HCT116 (cell line): ENCODE measurements around the gene NCOA6.

Experiments used
- CTCF ChIP-seq, 3 experiments: fragments of 200-600 bp in 1 of 3; sonication (generic) in 1 of 3; IDR thresholded peaks in 2 of 3; conservative IDR thresholded peaks in 1 of 3; 2 replicates each; pipeline ENCODE4 v1.5.1; 2012 to 2017; ENCODE audit warnings: low read depth in 2 of 3, low read length in 2 of 3, antibody characterized with exemption in 1 of 3, borderline replicate concordance in 1 of 3, control low read depth in 1 of 3, mild to moderate bottlenecking in 1 of 3, mixed read lengths in 1 of 3, mixed run types in 1 of 3, moderate library complexity in 1 of 3; ENCODE audit not compliant: insufficient read depth in 1 of 3
- JUND ChIP-seq: IDR thresholded peaks from 2 replicates; pipeline ENCODE4 v1.6.1; 2012
- ZNF274 ChIP-seq: fragments of 200-500 bp; sonication (Bioruptor generic); IDR thresholded peaks from 2 replicates; pipeline ENCODE4 v1.6.1; 2014; ENCODE audit warnings: mild to moderate bottlenecking, low read depth, low read length, inconsistent platforms

DNA sequence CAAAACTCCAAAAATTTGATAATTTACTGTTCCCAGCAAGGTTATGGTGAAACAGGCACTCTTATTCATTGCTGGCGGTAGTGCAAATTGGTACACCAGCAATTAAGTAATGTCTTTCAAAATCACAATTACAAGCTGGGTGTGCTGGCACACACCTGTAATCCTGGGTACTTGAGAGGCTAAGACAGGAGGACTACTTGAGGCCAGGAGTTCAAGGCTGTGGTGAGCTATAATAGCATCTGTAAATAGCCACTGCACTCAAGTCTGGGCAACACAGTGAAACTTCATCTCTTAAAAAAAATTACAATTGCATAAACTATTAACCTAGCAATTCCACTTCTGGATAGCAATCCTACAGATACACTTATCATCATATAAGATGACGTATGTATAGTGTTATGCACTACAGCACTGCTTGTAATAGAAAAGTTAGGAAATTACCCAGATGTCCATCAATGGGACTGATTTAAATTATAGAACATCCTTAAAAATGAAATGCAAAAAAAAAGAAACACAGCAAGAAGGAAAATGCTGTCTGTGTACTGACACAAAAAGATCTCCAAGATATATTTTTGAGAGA, 31.4 kb downstream of the NCOA6 start:
- no peak for TF ChIP-seq CTCF (IDR thresholded peaks at IDR 0.05 in 2 of 3, conservative IDR thresholded peaks at IDR 0.05 in 1 of 3; ENCODE audit: borderline replicate concordance in 1 of 3, insufficient read depth in 1 of 3, low read depth in 2 of 3, low read length in 2 of 3)
- no peak for TF ChIP-seq ZNF274
- TF ChIP-seq JUND = no peak
